ENCODE results near the gene PIK3C2A. TPM values are rescaled to one million over a fixed set of nuclear protein-coding genes. Genes with fewer than 3 reads are reported as not detected.

Gene PIK3C2A
- polyA plus RNA-seq, 3 donors: 5.3 to 9.3 (median 6.0) TPM

DNA sequence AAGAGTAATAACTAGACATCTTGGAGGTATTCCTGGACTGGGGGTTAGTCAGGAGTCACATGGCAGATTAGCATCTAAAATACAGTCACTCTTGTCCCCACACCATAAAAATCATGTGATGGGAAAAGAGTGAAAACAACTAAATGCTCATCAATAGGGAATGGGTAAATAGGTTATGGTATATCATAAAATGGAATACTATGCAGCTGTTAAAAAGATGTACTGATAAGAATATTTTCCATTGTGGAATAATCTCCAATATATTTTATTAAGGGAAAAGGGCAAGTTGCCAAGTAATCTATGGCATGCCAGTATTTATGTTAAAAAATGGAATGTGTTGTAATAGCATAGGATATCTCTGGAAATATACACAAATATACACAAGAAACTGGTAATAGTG is 6.6 kb upstream of the PIK3C2A start:
- H3K79me2 ChIP-seq (ENCODE audit: insufficient read depth, low read length): no peaks in the 10 kb centered on the region
- no peak overlapping the region for H3K9ac ChIP-seq (ENCODE audit: insufficient read depth, low read length, poor library complexity, severe bottlenecking)
- intact Hi-C loops (cut with micrococcal nuclease): loop anchor here (5.0 to 10.0 kb wide), 2 partner anchors 63 to 140 kb away; partner anchors contain the start of genes NCR3LG1 (in 1 of the 2) and NUCB2 (in 1 of the 2)
- TF ChIP-seq, protein P1, sequence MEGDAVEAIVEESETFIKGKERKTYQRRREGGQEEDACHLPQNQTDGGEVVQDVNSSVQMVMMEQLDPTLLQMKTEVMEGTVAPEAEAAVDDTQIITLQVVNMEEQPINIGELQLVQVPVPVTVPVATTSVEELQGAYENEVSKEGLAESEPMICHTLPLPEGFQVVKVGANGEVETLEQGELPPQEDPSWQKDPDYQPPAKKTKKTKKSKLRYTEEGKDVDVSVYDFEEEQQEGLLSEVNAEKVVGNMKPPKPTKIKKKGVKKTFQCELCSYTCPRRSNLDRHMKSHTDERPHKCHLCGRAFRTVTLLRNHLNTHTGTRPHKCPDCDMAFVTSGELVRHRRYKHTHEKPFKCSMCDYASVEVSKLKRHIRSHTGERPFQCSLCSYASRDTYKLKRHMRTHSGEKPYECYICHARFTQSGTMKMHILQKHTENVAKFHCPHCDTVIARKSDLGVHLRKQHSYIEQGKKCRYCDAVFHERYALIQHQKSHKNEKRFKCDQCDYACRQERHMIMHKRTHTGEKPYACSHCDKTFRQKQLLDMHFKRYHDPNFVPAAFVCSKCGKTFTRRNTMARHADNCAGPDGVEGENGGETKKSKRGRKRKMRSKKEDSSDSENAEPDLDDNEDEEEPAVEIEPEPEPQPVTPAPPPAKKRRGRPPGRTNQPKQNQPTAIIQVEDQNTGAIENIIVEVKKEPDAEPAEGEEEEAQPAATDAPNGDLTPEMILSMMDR (IDR thresholded peaks at IDR 0.05): no peak
- H3K27me3 ChIP-seq (ENCODE audit: control insufficient read depth in 2 of 2, insufficient read depth in 2 of 2, low read length in 2 of 2): no peaks in the 10 kb centered on the region
- peaks cover 0 to 5% of the 10 kb centered on the region in 2 donors for H3K9me3 ChIP-seq (replicated peaks in 1 of 2; ENCODE audit: control insufficient read depth in 1 of 2, insufficient read depth in 1 of 2, low read length in 2 of 2)
- no peak for DNase-seq
- H3K4me2 ChIP-seq (replicated peaks; ENCODE audit: extremely low read depth, low read length, poor library complexity, severe bottlenecking): no peak overlapping the region
- peaks cover 3 to 13% (median 9%) of the 10 kb centered on the region in 3 donors for H3K27me3 Mint-ChIP-seq (ENCODE audit: low read depth in 3 of 3)
- H3K4me1 ChIP-seq (ENCODE audit: control insufficient read depth in 1 of 2, insufficient read depth in 2 of 2, low read length in 2 of 2): peaks cover 23 to 24% of the 10 kb centered on the region in 2 donors
- no peak overlapping the region for H3K27ac Mint-ChIP-seq
- no peaks in the 10 kb centered on the region for H4K20me1 ChIP-seq (ENCODE audit: insufficient read depth, low read length)
- peaks cover 24% of the 10 kb centered on the region for H3K4me1 Mint-ChIP-seq
- H3K36me3 Mint-ChIP-seq: no peaks in the 10 kb centered on the region
- H3K4me3 Mint-ChIP-seq: no peak overlapping the region
- peaks cover 0 to 7% (median 5%) of the 10 kb centered on the region in 7 donors for H3K9me3 Mint-ChIP-seq
- H3K27ac ChIP-seq (ENCODE audit: low read depth in 1 of 2, low read length in 2 of 2): no peak overlapping the region
- H3K4me3 ChIP-seq (replicated peaks in 1 of 3; ENCODE audit: low read depth in 2 of 3, low read length in 3 of 3): no peak overlapping the region
- H2AFZ ChIP-seq (ENCODE audit: insufficient read depth, low read depth, low read length, poor library complexity, severe bottlenecking): no peak overlapping the region
- H3K36me3 ChIP-seq (replicated peaks in 1 of 2; ENCODE audit: control insufficient read depth in 1 of 2, insufficient read depth in 2 of 2, low read length in 2 of 2): no peaks in the 10 kb centered on the region

DNA sequence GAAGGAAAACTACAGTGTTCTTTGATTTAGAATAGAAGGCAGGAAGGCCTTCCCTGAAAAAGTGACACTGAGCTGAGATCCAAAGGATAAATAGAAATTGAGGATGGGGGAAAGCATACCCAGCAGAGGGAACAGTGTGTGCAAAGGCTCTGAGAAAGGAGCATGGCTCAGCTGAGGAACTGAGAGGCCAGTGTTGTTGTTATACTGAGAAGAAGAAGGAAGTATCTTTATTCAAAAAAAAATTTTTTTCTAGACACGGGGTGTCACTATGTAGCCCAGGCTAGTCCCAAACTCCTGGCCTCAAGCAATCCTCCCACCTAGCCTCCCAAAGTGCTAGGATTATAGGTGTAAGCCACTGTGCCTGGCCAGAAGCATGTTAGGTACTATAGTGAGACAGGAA is 3.5 kb upstream of the PIK3C2A start:
- peaks cover 47% of the 10 kb centered on the region in 2 donors for H3K4me1 ChIP-seq (ENCODE audit: control insufficient read depth in 1 of 2, insufficient read depth in 2 of 2, low read length in 2 of 2)
- WGBS (ENCODE audit: insufficient coverage): no CpG with 5 or more reads among the region's 1 CpG
- H3K4me1 Mint-ChIP-seq: peaks cover 46% of the 10 kb centered on the region
- H3K27me3 Mint-ChIP-seq (ENCODE audit: low read depth in 3 of 3): peaks cover 3 to 7% (median 5%) of the 10 kb centered on the region in 3 donors
- peak overlapping the region; percentile 32 to 42 for H3K27ac ChIP-seq (ENCODE audit: low read depth in 1 of 2, low read length in 2 of 2)
- H3K9ac ChIP-seq (ENCODE audit: insufficient read depth, low read length, poor library complexity, severe bottlenecking): no peak overlapping the region
- no peaks in the 10 kb centered on the region for H3K27me3 ChIP-seq (ENCODE audit: control insufficient read depth in 2 of 2, insufficient read depth in 2 of 2, low read length in 2 of 2)
- H3K36me3 Mint-ChIP-seq: no peaks in the 10 kb centered on the region
- H4K20me1 ChIP-seq (ENCODE audit: insufficient read depth, low read length): peaks cover 2% of the 10 kb centered on the region
- peak overlapping the region; percentile 63 to 87 (median 80) for H3K27ac Mint-ChIP-seq
- H3K9me3 Mint-ChIP-seq: peaks cover 0 to 7% (median 5%) of the 10 kb centered on the region in 7 donors
- peaks cover 0 to 5% of the 10 kb centered on the region in 2 donors for H3K9me3 ChIP-seq (replicated peaks in 1 of 2; ENCODE audit: control insufficient read depth in 1 of 2, insufficient read depth in 1 of 2, low read length in 2 of 2)
- H3K4me3 ChIP-seq (replicated peaks in 1 of 3; ENCODE audit: low read depth in 2 of 3, low read length in 3 of 3): no peak overlapping the region
- peaks cover 15% of the 10 kb centered on the region for H3K79me2 ChIP-seq (ENCODE audit: insufficient read depth, low read length)
- intact Hi-C loops (cut with micrococcal nuclease): loop anchor here (2.0 to 10.0 kb wide), 3 partner anchors 66 to 144 kb away; partner anchors contain the start of genes NCR3LG1 (in 1 of the 2), NUCB2 (in 1 of the 2) and RPS13 (in 1 of the 2)
- DNase-seq: peak in 2 of 3 donors; percentile 22 to 36
- peak overlapping the region; percentile 26 for H2AFZ ChIP-seq (ENCODE audit: insufficient read depth, low read depth, low read length, poor library complexity, severe bottlenecking)
- no peaks in the 10 kb centered on the region for H3K36me3 ChIP-seq (replicated peaks in 1 of 2; ENCODE audit: control insufficient read depth in 1 of 2, insufficient read depth in 2 of 2, low read length in 2 of 2)
- H3K4me2 ChIP-seq (replicated peaks; ENCODE audit: extremely low read depth, low read length, poor library complexity, severe bottlenecking): no peak overlapping the region
- TF ChIP-seq, protein P1 (IDR thresholded peaks at IDR 0.05): no peak
- H3K4me3 Mint-ChIP-seq: no peak overlapping the region
